ENCODE data around the gene KCNH2. TPM values are rescaled to one million over a fixed set of nuclear protein-coding genes. Genes with fewer than 3 reads are reported as not detected.
"Not testable (repeated sequence)": the region's sequence is repeated elsewhere in the genome, so short reads cannot be mapped to it uniquely, and the experiment has no call there.

KCNH2 gene
- total RNA-seq, 1 donor from 2014 or later: 2.4 TPM

DNA sequence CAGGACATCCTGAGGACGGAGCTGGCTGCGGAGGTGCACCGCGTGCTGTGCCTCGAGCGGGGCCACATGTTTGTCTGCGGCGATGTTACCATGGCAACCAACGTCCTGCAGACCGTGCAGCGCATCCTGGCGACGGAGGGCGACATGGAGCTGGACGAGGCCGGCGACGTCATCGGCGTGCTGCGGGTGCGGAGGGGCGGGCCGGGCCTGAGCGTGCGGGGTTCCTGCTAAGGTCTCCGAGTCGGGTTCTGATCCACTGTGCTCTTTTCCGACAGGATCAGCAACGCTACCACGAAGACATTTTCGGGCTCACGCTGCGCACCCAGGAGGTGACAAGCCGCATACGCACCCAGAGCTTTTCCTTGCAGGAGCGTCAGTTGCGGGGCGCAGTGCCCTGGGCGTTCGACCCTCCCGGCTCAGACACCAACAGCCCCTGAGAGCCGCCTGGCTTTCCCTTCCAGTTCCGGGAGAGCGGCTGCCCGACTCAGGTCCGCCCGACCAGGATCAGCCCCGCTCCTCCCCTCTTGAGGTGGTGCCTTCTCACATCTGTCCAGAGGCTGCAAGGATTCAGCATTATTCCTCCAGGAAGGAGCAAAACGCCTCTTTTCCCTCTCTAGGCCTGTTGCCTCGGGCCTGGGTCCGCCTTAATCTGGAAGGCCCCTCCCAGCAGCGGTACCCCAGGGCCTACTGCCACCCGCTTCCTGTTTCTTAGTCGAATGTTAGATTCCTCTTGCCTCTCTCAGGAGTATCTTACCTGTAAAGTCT lies 35.8 kb upstream of the KCNH2 start:
- DNase-seq: peak; percentile 83
- intact Hi-C loops (cut with DNase I): no loop called here
- TF ChIP-seq, protein P1, sequence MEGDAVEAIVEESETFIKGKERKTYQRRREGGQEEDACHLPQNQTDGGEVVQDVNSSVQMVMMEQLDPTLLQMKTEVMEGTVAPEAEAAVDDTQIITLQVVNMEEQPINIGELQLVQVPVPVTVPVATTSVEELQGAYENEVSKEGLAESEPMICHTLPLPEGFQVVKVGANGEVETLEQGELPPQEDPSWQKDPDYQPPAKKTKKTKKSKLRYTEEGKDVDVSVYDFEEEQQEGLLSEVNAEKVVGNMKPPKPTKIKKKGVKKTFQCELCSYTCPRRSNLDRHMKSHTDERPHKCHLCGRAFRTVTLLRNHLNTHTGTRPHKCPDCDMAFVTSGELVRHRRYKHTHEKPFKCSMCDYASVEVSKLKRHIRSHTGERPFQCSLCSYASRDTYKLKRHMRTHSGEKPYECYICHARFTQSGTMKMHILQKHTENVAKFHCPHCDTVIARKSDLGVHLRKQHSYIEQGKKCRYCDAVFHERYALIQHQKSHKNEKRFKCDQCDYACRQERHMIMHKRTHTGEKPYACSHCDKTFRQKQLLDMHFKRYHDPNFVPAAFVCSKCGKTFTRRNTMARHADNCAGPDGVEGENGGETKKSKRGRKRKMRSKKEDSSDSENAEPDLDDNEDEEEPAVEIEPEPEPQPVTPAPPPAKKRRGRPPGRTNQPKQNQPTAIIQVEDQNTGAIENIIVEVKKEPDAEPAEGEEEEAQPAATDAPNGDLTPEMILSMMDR (IDR thresholded peaks at IDR 0.05): no peak
- peak; percentile 15 to 44 for ATAC-seq
- Histone ChIP-seq H3K9me3 (no peaks in the 10 kb centered on the region), H3K4me1 (peaks cover 49% of the 10 kb centered on the region), H3K36me3 (no peaks in the 10 kb centered on the region), H3K4me3 (peak overlapping the region; percentile 46), H3K27me3 (ENCODE audit: low read depth) (peaks cover 34% of the 10 kb centered on the region), H3K27ac (peak overlapping the region; percentile 36)

DNA sequence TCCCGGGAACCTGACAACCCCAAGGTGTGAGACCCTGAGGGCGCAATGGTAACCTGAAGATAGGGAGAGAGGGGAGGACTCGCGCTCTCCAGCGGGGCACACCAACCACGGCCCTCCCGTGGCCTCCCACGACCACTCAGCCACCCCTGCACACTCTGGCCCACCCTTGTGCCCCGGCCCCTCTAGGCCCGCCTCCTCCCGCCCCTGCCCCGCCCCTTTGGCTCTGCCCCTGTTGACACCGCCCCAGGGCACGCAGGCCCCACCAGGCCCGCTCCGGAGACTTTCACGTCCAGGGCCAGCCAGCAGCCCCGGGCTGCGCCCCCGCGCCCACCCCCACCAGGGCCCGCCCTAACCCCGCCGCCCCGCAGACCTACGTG lies 35.2 kb upstream of the KCNH2 start:
- Histone ChIP-seq H3K27me3 (ENCODE audit: low read depth) (peaks cover 29% of the 10 kb centered on the region), H3K36me3 (no peaks in the 10 kb centered on the region), H3K27ac (no peak overlapping the region), H3K4me1 (peaks cover 50% of the 10 kb centered on the region), H3K4me3 (peak overlapping the region; percentile 46), H3K9me3 (no peaks in the 10 kb centered on the region)
- TF ChIP-seq, protein P1 (IDR thresholded peaks at IDR 0.05): no peak
- DNase-seq (peak; percentile 46), ATAC-seq (no peak)
- intact Hi-C loops (cut with DNase I): no loop called here

DNA sequence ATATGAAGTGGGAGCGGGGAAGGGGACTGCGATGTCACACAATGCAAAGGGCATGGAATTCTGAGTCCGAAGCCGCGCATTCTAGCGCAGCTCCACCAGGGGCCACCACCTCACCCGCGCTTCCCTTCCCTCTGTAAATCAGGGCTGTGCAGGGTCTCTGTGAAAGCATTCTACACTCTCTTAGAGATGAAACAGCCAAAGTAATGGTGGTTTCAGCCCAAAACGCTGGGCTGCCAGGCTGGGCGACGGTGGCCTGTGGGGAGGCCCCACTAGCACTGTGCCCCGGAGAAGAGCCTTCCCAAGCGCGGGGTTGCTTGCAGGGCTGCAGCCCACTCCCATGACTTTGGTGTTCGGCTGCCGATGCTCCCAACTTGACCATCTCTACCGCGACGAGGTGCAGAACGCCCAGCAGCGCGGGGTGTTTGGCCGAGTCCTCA lies 34.8 kb upstream of the KCNH2 start:
- DNase-seq: no peak
- H3K4me1 ChIP-seq: peaks cover 50% of the 10 kb centered on the region
- H3K4me3 ChIP-seq: no peak overlapping the region
- no peaks in the 10 kb centered on the region for H3K9me3 ChIP-seq
- no peaks in the 10 kb centered on the region for H3K36me3 ChIP-seq
- H3K27ac ChIP-seq: no peak overlapping the region
- peak in 1 of 2 donors; percentile 41 for ATAC-seq
- TF ChIP-seq, protein P1 (IDR thresholded peaks at IDR 0.05): peak; percentile 36
- H3K27me3 ChIP-seq (ENCODE audit: low read depth): peaks cover 25% of the 10 kb centered on the region
- intact Hi-C loops (cut with DNase I): no loop called here

DNA sequence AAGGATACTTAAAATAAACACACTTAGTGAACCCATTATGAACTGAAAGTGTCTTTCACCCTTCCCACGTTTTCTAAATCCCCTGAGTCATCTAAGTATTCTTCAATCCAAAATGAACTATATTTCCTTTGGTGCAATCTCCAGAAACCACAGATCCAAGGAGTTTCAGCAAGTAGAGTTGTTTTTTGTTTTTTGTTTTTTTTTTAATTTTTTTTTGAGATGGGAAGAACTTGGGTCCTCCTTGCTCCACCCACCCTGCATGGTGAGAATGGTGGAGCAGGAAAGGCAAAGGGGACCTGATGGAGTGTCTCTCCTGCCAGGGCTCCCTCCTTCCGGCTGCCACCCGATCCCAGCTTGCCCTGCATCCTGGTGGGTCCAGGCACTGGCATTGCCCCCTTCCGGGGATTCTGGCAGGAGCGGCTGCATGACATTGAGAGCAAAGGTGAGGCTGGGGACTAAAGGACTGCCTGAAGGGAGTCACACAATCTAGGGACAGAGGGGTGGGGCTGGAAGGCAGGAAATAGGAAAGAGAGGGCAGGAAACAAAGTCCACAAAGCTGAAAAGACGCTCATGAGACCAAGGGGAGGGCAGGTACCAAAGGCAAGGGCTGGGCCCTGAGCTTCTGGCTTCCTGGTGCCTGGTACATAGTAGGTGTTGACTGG lies 34.0 kb upstream of the KCNH2 start:
- peaks cover 52% of the 10 kb centered on the region for H3K4me1 ChIP-seq
- DNase-seq (no peak), ATAC-seq (no peak)
- intact Hi-C loops (cut with DNase I): no loop called here
- no peak overlapping the region for H3K4me3 ChIP-seq
- TF ChIP-seq, protein P1 (IDR thresholded peaks at IDR 0.05): no peak
- H3K9me3 ChIP-seq: no peaks in the 10 kb centered on the region
- no peaks in the 10 kb centered on the region for H3K36me3 ChIP-seq
- H3K27me3 ChIP-seq (ENCODE audit: low read depth): peaks cover 17% of the 10 kb centered on the region
- H3K27ac ChIP-seq: no peak overlapping the region

DNA sequence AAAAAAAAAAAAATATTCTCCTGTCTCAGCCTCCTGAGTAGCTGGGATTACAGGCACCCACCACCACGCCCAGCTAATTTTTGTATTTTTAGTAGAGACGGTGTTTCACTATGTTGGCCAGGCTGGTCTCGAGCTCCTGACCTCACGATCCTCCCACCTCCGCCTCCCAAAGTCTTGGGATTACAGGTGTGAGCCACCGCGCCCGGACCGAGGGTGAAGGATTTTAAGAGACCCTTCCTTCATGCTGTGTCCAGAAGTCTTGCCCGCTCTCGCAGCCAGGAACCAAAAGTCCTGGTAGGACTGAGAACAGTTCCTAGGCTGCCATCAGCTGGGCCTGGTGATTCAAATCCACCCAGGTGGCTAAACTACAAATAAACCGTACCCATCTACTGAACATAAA lies 33.5 kb upstream of the KCNH2 start:
- H3K27ac ChIP-seq: not testable (repeated sequence)

DNA sequence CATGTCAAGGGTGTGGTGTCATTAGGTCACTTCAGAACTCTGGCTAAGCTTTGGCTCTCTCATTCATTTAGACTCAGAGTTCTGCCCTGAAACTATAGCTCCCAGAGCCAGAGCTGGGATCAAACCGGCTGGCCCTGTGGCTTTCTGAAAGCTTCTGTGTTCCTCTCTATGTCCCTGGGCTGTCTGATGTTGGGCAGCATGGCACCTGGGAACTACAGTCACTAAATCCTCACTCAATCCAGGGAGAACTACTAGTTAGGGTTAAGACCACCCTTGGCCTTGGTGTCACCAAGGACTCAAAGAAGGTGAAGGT lies 32.9 kb upstream of the KCNH2 start:
- Histone ChIP-seq H3K4me1 (peaks cover 63% of the 10 kb centered on the region), H3K27ac (peak overlapping the region; percentile 62), H3K36me3 (no peaks in the 10 kb centered on the region), H3K27me3 (ENCODE audit: low read depth) (peaks cover 13% of the 10 kb centered on the region), H3K4me3 (no peak overlapping the region), H3K9me3 (no peaks in the 10 kb centered on the region)
- intact Hi-C loops (cut with DNase I): no loop called here
- TF ChIP-seq, protein P1 (IDR thresholded peaks at IDR 0.05): no peak
- DNase-seq (no peak), ATAC-seq (peak in 1 of 2 donors; percentile 28)

More for the DNA sequence above, 33.5 kb upstream of the KCNH2 start:
- H3K4me3 ChIP-seq; intact Hi-C loops (cut with DNase I); H3K36me3 ChIP-seq; DNase-seq; H3K9me3 ChIP-seq; ATAC-seq: not testable (repeated sequence)
- H3K4me1 ChIP-seq: peaks cover 58% of the 10 kb centered on the region
- peaks cover 13% of the 10 kb centered on the region for H3K27me3 ChIP-seq (ENCODE audit: low read depth)
